EH (cell line): Measurements from ENCODE around the gene SEZ6L2.
"Not testable (repeated sequence)": the region's sequence is repeated elsewhere in the genome, so short reads cannot be mapped to it uniquely, and the experiment has no call there.

ENCODE experiments used
- DNase-seq: peaks from one replicate; pipeline ENCODE4 v3.0.0-alpha.2; 2015; ENCODE audit warnings: low read depth

Gene SEZ6L2

DNA sequence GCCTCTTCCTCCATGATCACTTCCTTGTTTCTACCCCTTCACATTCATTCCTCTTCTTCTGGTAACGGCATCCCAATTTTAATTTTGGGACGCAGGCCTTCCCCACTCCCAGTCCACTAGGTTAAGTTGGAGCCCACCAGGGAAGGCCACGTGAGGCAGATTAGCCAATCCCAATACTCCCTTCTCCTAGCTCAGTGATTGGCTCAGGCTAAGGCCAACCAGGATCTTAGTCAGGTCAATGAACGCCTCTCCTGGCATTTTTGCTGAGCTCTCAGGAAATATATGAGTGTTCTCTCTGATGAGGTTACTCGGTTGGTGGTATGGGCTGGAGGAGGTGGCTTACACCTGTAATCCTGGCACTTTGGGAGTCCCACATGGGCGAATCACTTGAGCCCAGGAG is 15.4 kb downstream of the SEZ6L2 start:
- DNase-seq = no peak

DNA sequence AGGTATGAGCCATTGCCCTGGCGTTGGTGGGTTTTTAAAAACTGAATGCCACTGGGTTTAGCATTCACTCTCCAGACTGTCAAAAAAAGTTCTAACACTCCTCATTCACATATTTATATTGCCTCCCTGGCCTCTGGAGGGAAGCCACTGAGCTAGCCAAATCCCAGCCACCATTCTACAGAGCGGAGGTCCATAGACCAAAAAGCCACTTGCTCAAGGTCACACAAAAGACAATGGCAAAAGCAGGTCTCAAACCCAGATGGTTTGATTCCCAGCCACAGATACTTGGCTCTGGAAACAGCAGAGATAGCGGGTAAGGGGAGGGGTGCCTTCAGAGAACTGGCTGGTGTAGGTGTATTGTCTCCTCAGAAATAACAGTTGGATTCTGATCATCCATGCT is 18.3 kb downstream of the SEZ6L2 start:
- no peak for DNase-seq

GRCh38 chr16:29878172-29878571 is 21.2 kb downstream of the SEZ6L2 start:
- DNase-seq = no peak

- DNase-seq = peak; percentile 76
Observed at GRCh38 chr16:29877266-29877961, 21.9 kb downstream of the SEZ6L2 start.

GRCh38 chr16:29876594-29877249 is 22.6 kb downstream of the SEZ6L2 start:
- no peak for DNase-seq

DNA sequence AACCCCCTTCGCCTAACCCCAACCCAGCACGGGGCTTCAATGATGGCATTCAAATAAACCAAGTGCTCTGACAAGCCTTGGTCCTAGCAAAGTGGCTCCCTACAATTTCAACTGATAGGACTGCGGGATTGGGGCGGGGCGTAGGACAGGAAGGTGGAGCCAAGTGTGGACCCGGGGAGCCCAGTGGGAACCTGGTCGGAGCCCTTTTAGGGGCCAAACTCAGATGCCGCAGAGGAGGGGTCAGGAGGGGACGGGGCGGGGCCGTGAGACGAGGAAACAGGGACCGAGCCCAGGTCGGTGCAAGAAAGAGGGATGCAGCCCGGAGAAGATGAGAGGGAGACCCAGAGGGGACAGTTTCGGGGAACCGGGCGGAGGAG is 23.1 kb downstream of the SEZ6L2 start:
- no peak for DNase-seq

DNA sequence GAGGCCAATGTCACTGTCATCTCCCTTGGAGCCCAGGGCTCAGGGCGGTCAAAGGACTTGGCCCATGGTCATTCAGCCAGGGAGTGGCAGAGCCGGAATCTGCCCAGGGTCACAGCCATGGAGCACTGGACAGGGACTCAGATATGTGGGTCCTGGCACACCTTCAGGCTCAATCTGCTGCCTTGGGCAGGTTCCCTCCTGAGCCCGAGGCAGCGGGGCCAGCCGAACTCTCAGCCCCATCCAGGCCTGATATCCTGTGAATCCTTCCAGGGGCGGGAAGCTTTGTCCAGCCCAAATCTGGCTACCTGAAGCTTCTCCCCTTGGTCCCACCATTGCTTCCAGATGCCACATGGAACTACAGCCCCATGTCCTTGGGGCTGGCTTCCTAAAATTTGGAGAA is 24.1 kb downstream of the SEZ6L2 start:
- DNase-seq = no peak

- DNase-seq = no peak
Observed at GRCh38 chr16:29873319-29873718, 26.0 kb downstream of the SEZ6L2 start.

GRCh38 chr16:29871822-29872546 is 27.4 kb downstream of the SEZ6L2 start:
- no peak for DNase-seq

DNA sequence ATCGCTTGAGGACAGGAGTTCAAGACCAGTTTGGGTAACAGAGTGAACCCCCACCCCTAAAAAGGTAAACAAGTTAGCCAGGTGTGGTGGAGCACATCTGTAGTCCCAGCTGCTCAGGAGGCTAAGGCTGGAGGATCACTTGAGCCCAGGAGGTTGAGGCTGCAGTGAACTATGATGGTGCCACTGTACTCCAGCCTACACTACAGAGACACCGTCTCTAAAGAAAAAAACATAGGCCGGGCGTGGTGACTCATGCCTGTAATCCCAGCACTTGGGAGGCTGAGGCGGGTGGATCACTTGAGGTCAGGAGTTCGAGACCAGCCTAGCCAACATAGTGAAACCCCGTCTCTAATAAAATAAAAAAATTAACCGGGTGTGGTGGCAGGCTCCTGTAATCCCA is 30.3 kb downstream of the SEZ6L2 start:
- DNase-seq = not testable (repeated sequence)

DNA sequence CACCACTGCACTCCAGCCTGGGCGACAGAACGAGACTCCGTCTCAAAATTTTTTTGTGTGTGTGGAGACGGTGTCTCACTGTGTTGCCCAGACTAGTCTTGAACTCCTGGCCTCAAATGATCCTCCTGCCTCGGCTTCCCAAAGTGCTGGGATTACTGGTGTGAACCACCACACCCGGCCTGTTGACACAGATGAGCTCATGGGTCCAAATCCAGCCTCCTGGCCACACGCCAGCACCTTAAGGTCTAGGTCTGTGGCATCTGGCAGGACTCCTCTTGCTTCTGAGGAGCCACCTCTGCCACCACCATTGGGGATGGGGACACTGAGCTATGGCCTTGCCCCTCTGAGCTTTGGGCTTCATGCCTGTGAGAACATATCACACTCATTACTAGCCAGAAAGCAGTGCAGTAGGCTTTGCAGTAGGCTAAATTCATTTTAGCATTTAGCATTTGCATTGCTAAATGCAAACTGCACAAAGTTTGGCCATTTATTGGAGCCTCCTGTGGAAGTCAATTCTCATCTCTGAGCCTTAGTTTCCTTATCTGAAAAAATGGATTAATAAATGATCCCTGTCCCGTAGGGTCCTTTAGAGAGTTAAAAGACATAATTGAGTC is 30.8 kb downstream of the SEZ6L2 start:
- DNase-seq = no peak

DNA sequence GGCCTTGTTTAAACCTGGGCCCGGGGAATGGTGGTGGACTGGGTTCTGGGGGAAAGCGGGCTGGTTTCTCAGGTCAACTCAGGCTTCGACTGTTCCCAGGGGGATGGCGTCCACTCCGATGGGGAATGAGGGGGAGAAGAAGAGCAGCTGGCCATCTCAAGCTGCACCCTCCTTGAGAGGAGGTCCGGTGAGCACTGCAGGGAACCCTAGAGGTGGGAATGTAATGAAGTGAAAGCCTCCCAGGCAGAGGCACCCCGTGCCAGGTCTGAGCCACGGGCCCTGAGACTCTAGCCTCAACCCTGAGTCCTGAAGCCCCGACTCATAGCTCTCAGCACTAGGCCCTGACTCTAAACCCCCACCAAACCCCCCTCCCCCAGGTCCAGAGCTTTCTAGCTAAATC is 35.1 kb downstream of the SEZ6L2 start:
- no peak for DNase-seq

- DNase-seq = no peak
Observed at GRCh38 chr16:29863669-29863984, 35.7 kb downstream of the SEZ6L2 start.

DNA sequence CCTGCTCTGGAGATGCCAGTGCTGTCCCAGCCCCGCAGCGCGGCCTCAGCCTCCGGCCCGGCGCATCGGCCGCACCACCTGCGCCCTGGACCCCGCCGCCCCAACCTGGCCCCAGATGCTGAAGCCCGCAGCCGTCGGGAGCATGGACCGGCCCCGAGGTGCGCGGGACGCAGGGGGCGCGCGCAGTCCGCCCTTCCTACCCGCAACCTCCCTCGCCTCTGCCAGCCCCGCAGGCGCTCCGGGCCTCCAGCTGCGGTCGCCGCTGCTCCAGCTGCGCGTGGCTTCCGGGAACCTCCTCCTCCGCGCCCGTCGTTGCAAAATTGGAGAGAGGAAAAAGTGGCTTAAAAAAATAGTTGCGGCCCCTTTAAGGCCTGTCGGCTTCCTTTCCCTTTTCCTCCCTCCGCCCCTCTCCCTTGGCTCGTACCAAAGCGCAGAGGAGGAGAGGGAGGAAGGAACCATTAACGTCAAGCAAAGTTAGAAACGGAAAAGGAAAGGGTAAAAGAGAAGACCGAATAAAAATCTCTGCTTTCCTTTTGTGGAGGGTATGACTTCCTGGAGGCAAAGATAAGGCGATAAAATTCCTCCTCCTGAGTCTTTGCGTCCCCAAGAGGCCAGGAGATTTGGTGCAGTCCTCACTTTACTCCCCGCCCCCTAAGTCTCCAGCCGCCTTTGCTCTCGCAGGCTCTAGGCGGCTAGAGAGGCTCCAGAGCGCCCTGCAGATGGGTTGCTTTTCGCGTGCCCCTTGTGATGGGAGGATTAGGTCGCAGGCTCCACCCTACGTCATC is 36.3 kb downstream of the SEZ6L2 start, which contains the start of gene CDIPT:
TSS of gene CDIPT (minus strand) at position 343 of the 785 bp plus-strand sequence. CDS start 369 bp downstream, outside the sequence.
- peak; percentile 96 for DNase-seq

DNA sequence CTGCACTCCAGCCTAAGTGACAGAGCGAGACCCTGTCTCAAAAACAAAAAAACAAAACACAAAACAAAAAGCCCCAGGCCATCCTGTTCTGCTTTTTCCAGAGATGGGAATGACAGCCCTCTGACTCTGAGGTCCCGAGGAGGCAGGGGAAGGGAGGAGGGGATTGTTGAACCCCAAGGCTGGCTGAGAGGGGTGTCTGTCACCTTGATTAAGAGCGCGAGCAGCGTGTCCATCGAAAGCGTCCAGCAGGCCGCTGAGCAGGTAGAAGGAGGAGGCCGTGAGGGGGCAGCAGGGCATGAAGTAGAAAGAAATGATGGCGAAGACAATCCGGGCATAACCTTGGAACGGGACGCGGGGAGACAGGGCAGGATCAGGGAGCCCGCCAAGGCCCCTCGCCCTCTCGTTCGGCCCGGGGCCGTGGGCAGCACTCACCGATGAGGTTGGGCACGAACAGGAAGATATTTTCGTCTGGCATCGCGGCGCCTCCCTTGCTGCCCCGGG is 36.9 kb downstream of the SEZ6L2 start:
- peak; percentile 42 for DNase-seq

DNA sequence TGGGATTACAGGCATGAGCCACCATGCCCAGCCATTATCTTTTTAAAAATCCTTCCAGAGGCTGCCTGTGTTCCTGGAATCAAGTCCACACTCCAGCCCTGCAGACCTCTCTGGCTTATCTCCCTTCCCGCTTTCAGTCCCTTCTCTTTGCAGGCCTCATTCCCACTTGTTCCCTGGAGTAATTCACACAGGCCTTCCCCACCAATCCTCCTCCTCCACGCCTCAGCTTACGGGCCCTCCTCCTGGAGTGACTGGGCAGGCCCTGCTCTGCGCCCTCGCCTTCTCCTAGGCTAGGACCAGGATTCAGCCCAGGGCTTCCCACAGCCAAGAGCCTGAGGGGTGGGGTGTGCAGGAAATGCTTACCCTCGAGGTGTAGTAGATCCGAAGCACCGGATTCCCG is 39.1 kb downstream of the SEZ6L2 start:
- DNase-seq = no peak

DNA sequence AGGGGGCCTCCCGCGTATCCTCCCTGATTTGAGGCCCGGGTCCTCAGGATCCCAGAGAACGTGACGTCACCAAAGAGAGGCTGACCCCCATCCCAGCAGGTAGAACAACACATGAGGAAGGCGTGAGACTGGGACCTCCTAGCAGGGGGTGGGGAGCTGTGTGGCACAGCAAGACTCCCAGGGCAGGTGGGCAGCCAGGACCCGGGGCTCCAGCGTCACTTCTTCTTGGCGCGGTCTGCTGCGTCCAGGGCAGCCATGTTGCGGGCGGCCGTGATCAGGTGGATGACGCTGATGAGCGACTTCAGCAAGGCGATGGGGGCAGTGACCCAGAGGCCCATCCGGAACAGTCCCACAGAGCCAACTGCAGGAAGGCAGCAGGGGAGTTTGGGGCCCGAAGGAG is 40.4 kb downstream of the SEZ6L2 start:
- no peak for DNase-seq

DNA sequence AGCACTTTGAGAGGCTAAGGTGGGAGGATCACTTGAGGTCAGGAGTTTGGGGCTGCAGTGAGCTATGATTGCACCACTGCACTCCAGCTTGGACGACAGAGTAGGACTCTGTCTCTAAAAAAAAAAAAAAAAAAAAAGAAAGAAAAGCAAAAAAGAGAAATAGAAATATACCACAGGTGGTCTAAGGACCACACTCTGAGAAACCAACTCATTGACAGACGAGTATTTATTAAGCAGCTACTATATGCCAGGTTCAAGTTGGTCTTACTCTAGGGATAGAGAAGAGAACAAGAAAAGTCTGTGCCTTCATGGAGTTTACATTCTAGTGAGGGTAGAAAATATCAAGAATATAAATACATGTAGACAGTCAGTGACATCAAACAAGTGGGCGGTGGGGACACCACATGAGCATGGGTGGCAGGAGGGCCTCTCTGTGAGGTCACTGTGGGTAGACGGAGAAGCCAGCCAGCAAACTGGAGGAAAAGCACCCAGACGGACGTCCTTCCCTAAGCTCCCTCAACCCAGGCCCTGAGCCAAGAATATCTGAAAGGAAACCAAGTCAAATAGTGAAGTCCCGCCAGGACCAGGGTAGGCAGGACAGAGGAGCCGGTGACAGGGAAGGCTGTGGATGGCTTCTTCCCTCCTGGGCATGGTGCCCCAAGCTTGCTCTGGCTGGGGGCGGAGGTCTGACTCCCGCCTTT is 41.1 kb downstream of the SEZ6L2 start:
- DNase-seq = no peak

- peak; percentile 89 for DNase-seq
Observed at GRCh38 chr16:29857133-29857760, 42.1 kb downstream of the SEZ6L2 start.

DNA sequence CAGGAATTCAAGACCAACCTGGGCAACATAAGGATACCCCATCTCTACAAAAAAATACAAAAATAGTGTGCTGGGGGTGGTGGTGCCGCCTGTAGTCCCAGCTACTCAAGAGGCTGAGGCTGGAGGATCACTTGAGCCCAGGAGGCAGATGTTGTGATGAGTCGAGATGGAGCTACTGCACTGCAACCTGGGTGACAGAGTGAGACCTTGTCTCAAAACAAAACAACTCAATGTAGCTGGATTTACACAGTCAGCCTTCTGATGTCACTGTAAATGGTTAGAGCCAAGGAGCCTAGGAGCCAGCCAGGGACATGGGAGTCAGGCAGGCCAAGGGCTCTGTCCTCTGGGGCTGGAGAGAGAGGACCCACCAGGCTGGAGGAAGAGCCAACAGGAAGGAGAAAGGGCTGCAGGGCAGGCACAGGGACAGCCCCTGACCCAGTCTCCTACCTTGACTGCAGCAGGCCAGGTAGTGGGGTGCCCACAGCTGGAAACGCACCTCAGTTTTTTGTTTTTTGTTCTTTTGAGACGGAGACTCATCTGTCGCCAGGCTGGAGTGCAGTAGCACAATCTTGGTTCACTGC is 44.7 kb downstream of the SEZ6L2 start:
- DNase-seq = no peak
